BLaER1 treated with 17β-estradiol and CSF1 and Interleukin-3, amounts not matched to agents 10 nM and 100 nM (cell line): ENCODE data around the gene NQO2.
"Not testable (repeated sequence)": the region's sequence is repeated elsewhere in the genome, so short reads cannot be mapped to it uniquely, and the experiment has no call there.

Source experiments
- H3K27ac ChIP-seq, 11 experiments: shearing (Covaris generic); formaldehyde crosslinking; 2 replicates each; pipeline ENCODE4 v1.8.1; 2022
- H3K27me3 ChIP-seq, 11 experiments: shearing (Covaris generic); formaldehyde crosslinking; 2 replicates each; pipeline ENCODE4 v1.8.1; 2022
- H3K36me3 ChIP-seq, 11 experiments: shearing (Covaris generic); formaldehyde crosslinking; 2 replicates each; pipeline ENCODE4 v1.8.1; 2022
- H3K4me1 ChIP-seq, 10 experiments: shearing (Covaris generic); formaldehyde crosslinking; 2 replicates each; pipeline ENCODE4 v1.8.1; 2022
- H3K4me2 ChIP-seq, 11 experiments: shearing (Covaris generic); formaldehyde crosslinking; 2 replicates each; pipeline ENCODE4 v1.8.1; 2022
- H3K4me3 ChIP-seq, 10 experiments: shearing (Covaris generic); formaldehyde crosslinking; 2 replicates each; pipeline ENCODE4 v1.8.1; 2022
- H3K9ac ChIP-seq, 11 experiments: shearing (Covaris generic); formaldehyde crosslinking; 2 replicates each; pipeline ENCODE4 v1.8.1; 2022
- H3K9me3 ChIP-seq, 11 experiments: shearing (Covaris generic); formaldehyde crosslinking; replicated peaks in 1 of 11; 2 replicates each; pipeline ENCODE4 v1.8.1; 2022
- H4K20me1 ChIP-seq, 11 experiments: shearing (Covaris generic); formaldehyde crosslinking; 2 replicates each; pipeline ENCODE4 v1.8.1; 2022
- Cebpa-rat ChIP-seq, 11 experiments: shearing (Covaris generic); IDR thresholded peaks; 2 replicates each; pipeline ENCODE4 v1.8.1; 2022

The NQO2 gene

DNA sequence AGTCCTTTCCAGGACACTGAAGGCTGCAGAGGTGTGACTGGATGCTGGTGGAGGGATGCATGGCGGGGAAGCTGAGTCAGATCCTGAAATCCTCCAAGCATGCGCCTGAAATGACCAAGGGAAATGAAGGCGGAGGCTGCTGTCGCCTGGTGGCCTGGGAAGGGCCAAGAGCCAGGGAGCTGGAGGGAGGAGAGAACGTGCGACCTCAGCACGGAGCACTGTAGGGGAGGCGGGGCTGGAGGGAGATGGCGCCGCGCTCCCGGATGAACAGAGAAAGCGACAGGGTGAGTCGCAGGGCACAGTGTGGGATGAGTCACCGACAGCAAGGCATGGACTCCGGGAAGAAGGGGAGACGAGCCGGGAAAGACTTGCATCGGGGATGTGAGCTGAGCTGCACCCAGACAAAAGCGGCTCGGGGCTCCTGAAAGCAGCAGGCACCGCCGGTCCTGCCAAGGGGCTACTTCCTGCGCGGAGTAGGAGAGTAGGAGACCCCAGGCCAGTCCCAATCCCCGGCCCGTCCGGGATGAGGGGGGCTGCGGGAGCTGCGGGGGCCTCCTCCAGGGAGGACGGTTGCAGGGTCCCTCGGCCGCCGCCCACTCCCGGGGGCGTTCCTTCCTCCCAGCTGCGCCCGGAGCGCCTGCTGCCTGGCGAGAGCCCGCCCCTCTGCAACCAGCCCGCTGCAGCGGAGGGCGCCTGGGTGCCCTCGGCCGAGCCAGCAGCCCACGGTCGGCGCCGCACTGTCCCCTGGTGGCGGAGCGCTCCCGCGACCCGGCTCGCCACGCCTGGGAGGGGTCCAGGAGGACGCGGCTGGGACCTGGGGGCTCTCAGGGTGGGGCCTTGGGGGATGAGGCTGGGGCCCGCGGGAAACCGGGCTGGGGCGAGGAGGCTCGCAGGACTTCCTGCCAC, 11.0 kb upstream of the NQO2 start:
- Histone ChIP-seq H4K20me1 (no peaks in the 10 kb centered on the region), H3K27ac (peak overlapping the region; percentile 82 to 95 (median 91)), H3K4me1 (peaks cover 21 to 34% (median 27%) of the 10 kb centered on the region in 10 experiments), H3K27me3 (peaks cover 8 to 26% (median 19%) of the 10 kb centered on the region in 11 experiments), H3K9ac (peak overlapping the region; percentile 77 to 91 (median 84)), H3K4me2 (peak overlapping the region; percentile 87 to 98 (median 91)), H3K36me3 (no peaks in the 10 kb centered on the region), H3K9me3 (peaks cover 0 to 3% (median 0%) of the 10 kb centered on the region in 11 experiments; a peak in 1 of 22 replicates), H3K4me3 (peak overlapping the region; percentile 68 to 91 (median 80))
- no peak for TF ChIP-seq Cebpa-rat (IDR thresholded peaks at IDR 0.05)

DNA sequence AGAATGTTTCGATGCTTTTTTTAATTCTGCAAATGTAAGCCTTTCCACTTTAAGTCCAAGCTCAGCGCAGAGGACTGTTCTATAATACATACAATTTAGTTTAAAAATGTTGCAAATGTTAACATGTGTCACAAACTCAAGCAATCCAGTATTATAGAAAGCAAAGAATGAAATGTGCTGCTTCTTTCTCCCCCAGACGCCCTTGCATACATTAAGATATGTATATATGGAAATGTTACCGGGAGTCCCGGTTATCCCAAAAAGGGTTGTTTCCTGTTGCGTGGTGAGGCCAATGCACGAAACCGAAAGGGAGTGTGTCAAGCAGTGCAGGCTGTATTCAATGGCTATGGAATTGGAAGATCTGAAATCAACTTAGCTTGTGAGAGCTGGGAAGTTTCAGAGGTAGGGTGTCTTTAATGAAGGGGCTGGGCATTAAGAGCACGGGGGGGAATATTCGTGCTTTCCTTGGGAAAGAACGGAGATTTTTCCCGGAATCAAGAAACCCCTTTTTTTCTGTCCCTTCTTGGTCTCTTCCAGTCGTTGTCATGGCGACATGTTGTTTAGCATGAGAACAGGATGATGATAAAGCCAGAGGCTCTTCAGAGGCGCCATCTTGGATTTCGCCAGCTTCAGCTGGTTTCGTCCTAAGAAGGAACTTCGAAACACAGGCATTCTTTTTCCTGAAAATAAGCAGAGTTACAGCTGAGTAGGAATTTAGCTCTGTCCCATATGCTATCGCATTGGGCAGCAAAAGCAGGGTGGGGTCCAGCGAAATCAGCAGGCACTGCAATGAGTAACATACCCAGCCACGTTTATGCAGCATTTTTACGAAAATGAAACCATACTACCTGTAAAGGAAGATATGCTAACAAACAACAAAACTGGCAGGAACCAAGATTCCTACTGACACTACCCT, 10.1 kb upstream of the NQO2 start:
- peaks cover 21 to 32% (median 27%) of the 10 kb centered on the region in 10 experiments for H3K4me1 ChIP-seq
- H3K9me3 ChIP-seq = peaks cover 0 to 3% (median 0%) of the 10 kb centered on the region in 11 experiments; a peak in 1 of 22 replicates
- no peak for TF ChIP-seq Cebpa-rat (IDR thresholded peaks at IDR 0.05)
- H3K9ac ChIP-seq = peak overlapping the region; percentile 77 to 91 (median 84)
- peaks cover 8 to 26% (median 19%) of the 10 kb centered on the region in 11 experiments for H3K27me3 ChIP-seq
- H3K27ac ChIP-seq = peak overlapping the region; percentile 82 to 95 (median 91)
- H3K36me3 ChIP-seq = no peaks in the 10 kb centered on the region
- H3K4me2 ChIP-seq = peak overlapping the region; percentile 87 to 98 (median 91)
- peak overlapping the region; percentile 68 to 91 (median 80) for H3K4me3 ChIP-seq
- no peaks in the 10 kb centered on the region for H4K20me1 ChIP-seq

DNA sequence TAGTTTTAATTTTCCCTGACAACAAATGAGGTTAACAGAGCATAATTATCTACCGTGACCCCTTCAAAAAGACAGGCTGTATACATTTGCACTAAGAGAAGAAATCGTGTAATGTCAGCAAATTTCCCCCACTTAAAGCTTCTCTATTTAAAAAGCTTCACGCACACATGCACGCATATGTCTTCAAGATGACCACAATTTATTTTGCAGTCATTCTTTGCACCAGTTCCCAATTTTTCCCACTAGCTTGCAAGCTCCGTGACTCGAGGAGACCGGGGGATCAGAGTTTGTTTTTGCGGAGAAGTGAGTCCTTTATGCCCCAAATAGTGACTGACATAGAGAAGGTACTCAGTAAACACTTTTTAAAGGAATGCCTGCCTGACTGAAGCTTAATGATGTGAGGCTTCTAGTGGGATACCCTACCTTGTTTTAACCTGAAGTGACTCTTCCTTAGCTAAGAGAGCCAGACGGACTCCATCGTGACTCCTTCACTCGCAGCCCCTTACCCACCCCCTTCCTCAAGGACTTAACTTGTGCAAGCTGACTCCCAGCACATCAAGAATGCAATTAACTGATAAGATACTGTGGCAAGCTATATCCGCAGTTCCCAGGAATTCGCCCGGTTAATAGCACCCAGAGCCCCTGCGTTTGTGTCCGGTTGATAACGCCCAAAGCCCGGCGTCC, 9.3 kb upstream of the NQO2 start:
- no peak for TF ChIP-seq Cebpa-rat (IDR thresholded peaks at IDR 0.05)
- H3K4me1 ChIP-seq = peaks cover 21 to 32% (median 27%) of the 10 kb centered on the region in 10 experiments
- H3K9me3 ChIP-seq = peaks cover 0 to 3% (median 0%) of the 10 kb centered on the region in 11 experiments; a peak in 1 of 22 replicates
- H3K27me3 ChIP-seq = peaks cover 8 to 26% (median 19%) of the 10 kb centered on the region in 11 experiments
- no peaks in the 10 kb centered on the region for H4K20me1 ChIP-seq
- peak overlapping the region; percentile 68 to 91 (median 80) for H3K4me3 ChIP-seq
- peak overlapping the region; percentile 82 to 95 (median 91) for H3K27ac ChIP-seq
- no peaks in the 10 kb centered on the region for H3K36me3 ChIP-seq
- H3K4me2 ChIP-seq = peak overlapping the region; percentile 87 to 98 (median 91)
- H3K9ac ChIP-seq = peak overlapping the region; percentile 77 to 91 (median 84)

DNA sequence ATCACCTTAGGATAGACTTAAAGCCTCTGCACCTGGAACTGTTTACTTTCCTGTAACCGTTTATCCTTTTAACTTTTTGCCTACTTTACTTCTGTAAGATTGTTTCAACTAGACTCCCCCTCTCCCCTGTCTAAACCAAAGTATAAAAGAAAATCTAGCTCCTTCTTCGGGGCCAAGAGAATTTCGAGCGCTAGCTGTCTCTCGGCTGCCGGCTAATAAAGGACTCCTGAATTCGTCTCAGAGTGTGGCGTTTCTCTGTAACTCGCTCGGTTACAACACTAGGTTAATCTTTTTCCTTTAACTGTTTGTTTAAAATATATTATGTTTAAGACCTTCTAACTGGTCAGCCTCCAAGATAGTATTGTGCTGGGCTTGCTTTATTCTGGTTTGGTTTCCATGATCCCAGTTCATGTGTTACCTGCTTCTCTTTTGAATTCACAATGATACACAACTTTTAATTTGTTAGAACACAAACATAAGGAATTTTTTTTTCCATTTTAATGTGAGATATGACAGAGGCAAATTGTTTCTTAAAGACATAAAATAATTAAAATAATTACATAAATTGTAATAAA, 8.7 kb upstream of the NQO2 start:
- peaks cover 8 to 26% (median 20%) of the 10 kb centered on the region in 11 experiments for H3K27me3 ChIP-seq
- peak overlapping the region; percentile 68 to 91 (median 80); a peak in 18 of 20 replicates for H3K4me3 ChIP-seq
- H3K4me1 ChIP-seq = peaks cover 22 to 32% (median 28%) of the 10 kb centered on the region in 10 experiments
- no peaks in the 10 kb centered on the region for H4K20me1 ChIP-seq
- H3K4me2 ChIP-seq = peak overlapping the region; percentile 87 to 98 (median 91)
- peaks cover 0 to 3% (median 0%) of the 10 kb centered on the region in 11 experiments; a peak in 1 of 22 replicates for H3K9me3 ChIP-seq
- peak overlapping the region in 2 of 11 experiments; percentile 88 to 94; a peak in 2 of 22 replicates for H3K27ac ChIP-seq
- no peaks in the 10 kb centered on the region for H3K36me3 ChIP-seq
- peak overlapping the region in 3 of 11 experiments; percentile 84 to 91 (median 90); a peak in 4 of 22 replicates for H3K9ac ChIP-seq
- TF ChIP-seq Cebpa-rat (IDR thresholded peaks at IDR 0.05) = no peak

DNA sequence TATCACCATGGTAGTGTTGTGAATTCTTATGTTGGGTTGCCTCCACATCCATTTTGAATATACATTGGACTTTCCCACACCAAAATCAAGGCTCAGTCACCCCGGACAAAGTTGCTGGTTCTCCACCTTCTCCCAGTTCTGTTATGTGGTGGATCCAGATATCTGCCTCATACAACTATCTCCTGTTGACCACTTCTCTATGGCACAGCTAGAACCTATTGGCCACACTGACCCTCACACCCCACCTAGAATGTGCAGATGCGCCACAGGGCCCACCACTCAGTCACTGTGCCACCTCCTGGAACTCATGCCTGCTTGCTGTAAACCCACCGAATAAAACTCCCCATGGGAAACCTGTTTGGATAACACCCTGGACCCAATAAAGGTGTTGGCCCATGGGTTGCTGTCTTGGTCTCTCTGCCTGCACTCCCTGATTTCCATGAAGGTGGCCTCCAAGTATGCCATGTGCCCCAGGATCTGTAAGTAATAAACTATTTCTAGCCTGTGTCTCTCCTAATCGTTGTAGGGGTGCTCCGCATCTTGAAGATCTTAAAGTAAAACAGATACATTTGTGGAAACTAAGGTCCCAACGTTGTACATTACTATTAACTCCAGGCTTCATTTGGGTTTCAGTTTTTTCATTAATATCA, 7.2 kb upstream of the NQO2 start:
- no peaks in the 10 kb centered on the region for H3K36me3 ChIP-seq
- no peak overlapping the region for H3K4me2 ChIP-seq
- H3K27ac ChIP-seq = no peak overlapping the region
- peaks cover 0 to 3% (median 0%) of the 10 kb centered on the region in 11 experiments; a peak in 1 of 22 replicates for H3K9me3 ChIP-seq
- TF ChIP-seq Cebpa-rat (IDR thresholded peaks at IDR 0.05) = no peak
- no peak overlapping the region for H3K9ac ChIP-seq
- H3K4me3 ChIP-seq = no peak overlapping the region
- H3K27me3 ChIP-seq = peaks cover 8 to 26% (median 20%) of the 10 kb centered on the region in 11 experiments
- no peaks in the 10 kb centered on the region for H4K20me1 ChIP-seq
- H3K4me1 ChIP-seq = peaks cover 21 to 39% (median 33%) of the 10 kb centered on the region in 10 experiments

DNA sequence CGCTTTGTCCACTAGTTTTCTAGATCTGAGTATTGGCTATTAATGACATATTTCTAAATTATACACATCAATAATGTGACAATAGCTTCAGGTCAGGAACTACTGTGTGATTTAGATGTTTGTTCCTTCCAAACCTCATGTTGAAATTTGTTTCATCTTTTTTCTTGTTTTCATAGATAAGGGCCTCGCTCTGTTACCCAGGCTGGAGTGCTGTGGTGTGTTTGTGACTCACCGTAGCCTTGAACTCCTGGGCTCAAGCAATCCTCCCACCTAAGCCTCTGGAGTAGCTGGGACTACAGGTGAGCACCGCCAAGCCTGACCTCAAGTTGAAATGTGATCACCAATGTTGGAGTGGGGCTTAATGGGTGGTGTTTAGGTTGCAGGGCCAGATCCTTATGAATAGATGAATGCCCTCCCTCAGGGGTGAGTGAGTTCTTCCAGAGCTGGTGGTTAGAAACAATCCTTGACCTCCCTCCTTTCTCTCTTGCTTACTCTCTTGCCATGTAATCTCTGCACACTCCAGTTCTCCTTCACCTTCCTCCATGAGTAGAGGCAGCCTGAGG, 5.9 kb upstream of the NQO2 start:
- Histone ChIP-seq H3K4me3 (no peak overlapping the region), H3K4me2 (no peak overlapping the region), H3K27ac (no peak overlapping the region), H3K4me1 (peaks cover 15 to 33% (median 28%) of the 10 kb centered on the region in 10 experiments), H3K9me3 (peaks cover 0 to 3% (median 0%) of the 10 kb centered on the region in 11 experiments; a peak in 1 of 22 replicates), H3K9ac (no peak overlapping the region), H3K27me3 (peaks cover 8 to 26% (median 20%) of the 10 kb centered on the region in 11 experiments), H4K20me1 (no peaks in the 10 kb centered on the region), H3K36me3 (no peaks in the 10 kb centered on the region)
- TF ChIP-seq Cebpa-rat (IDR thresholded peaks at IDR 0.05) = no peak

DNA sequence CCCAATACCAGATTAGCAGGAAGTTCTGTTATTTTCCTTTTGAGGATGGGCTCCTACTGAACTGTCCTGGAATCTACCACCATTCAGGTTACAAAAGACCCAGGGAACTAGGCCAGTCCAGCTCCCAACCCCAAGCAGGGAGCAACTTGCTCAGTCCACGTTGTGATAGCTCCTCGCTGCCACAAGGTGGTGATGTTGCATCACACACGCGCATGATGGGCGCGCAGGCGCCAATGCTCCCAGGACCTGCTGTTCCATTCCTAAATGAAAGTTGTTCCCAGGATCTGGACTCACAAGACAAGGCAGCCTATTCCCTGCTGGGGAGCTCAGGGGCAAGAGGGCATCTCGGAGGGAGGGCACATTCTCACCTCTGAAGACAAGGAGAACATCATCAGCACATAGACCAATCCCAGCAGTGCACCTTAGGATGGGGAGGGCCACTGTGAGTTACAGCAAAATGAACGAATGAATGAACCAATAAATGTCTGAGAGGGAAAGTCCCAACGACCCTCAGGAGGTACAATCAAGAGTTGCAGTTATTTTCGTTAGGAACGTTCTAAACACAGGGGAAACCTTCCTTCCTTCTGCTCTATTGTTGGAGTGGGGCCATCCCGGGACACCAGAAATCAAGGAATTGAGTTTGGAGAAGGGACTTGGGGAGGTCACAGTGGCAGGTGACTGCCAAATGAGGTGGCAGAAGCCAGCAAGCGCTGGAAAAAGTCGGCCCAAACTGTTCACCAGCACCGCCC, 1.3 kb upstream of the NQO2 start:
- H3K27ac ChIP-seq = peak overlapping the region in 3 of 11 experiments; percentile 33 to 59 (median 58); a peak in 5 of 22 replicates
- not testable (repeated sequence) for H3K36me3 ChIP-seq, H3K9me3 ChIP-seq, H3K27me3 ChIP-seq, H4K20me1 ChIP-seq
- peaks cover 32 to 50% (median 45%) of the 10 kb centered on the region in 10 experiments for H3K4me1 ChIP-seq
- H3K4me3 ChIP-seq = peak overlapping the region; percentile 70 to 93 (median 82)
- H3K9ac ChIP-seq = peak overlapping the region; percentile 5 to 77 (median 64); a peak in 20 of 22 replicates
- H3K4me2 ChIP-seq = peak overlapping the region; percentile 86 to 100 (median 96)
